ENCODE measurements around the gene SCFD1.

- no peak for TF ChIP-seq CTCF (conservative IDR thresholded peaks at IDR 0.05; ENCODE audit: low read length)
- no peak for TF ChIP-seq EZH2phosphoT487 (IDR thresholded peaks at IDR 0.05; ENCODE audit: borderline replicate concordance, low read depth, low read length)
Measured at GRCh38 chr14:30692669-30693068, 70.5 kb downstream of the SCFD1 start.
